HepG2 (cell line): ENCODE measurements around the gene OFD1. TPM values are rescaled to one million over a fixed set of nuclear protein-coding genes. Genes with fewer than 3 reads are reported as not detected.

Experiments
- BHLHE40 ChIP-seq: IDR thresholded peaks from 2 replicates; pipeline ENCODE4 v1.6.1; 2011; ENCODE audit warnings: low read length, improper control_type of control experiment
- BRD4 ChIP-seq: sonication (generic); formaldehyde crosslinking; IDR thresholded peaks from 2 replicates; pipeline ENCODE4 v1.4.0; 2020; ENCODE audit warnings: missing genetic modification reagents
- JDP2 ChIP-seq: sonication (generic); formaldehyde crosslinking; IDR thresholded peaks from 2 replicates; pipeline ENCODE4 v1.8.1; 2022; ENCODE audit warnings: missing genetic modification reagents, borderline replicate concordance
- MIER3 ChIP-seq: IDR thresholded peaks from 2 replicates; pipeline ENCODE4 v1.6.1; 2016; ENCODE audit warnings: missing compliant biosample characterization, borderline replicate concordance
- SMAD9 ChIP-seq: sonication (generic); formaldehyde crosslinking; IDR thresholded peaks from 2 replicates; pipeline ENCODE4 v1.5.1; 2020; ENCODE audit warnings: mild to moderate bottlenecking, missing genetic modification reagents
- ZNF766 ChIP-seq: sonication (generic); formaldehyde crosslinking; IDR thresholded peaks from 2 replicates; pipeline ENCODE4 v1.5.0; 2020; ENCODE audit warnings: missing genetic modification reagents, borderline replicate concordance
- polyA plus RNA-seq, 8 experiments: library from polyadenylated mRNA; depleted of rRNA in 3 of 8; stranded (reverse) in 7 of 8; unstranded in 1 of 8; fragments of >200 nt; fragmentation: Illumina TruSeq in 4 of 8; extraction: Trizol in 4 of 8; gene quantifications; 2 replicates each; pipeline versions ENCODE4 v1.2.1 to v1.2.3, GENCODE V29; 2011 to 2016; ENCODE audit warnings: low read depth in 4 of 8, missing spikeins in 1 of 8, mixed read lengths in 1 of 8; ENCODE audit not compliant: insufficient read depth in 1 of 8
- total RNA-seq, 5 experiments: library from RNA; depleted of rRNA; stranded (reverse); fragments of >200 nt; fragmentation: Illumina TruSeq; extraction: Trizol; gene quantifications; 2 replicates each; pipeline ENCODE4 v1.2.3, GENCODE V29; 2016; ENCODE audit warnings: low read depth in 1 of 5
- TF ChIP-seq, protein P1 (sequence below): sonication (generic); formaldehyde crosslinking; IDR thresholded peaks from 2 replicates; pipeline ENCODE4 v1.5.0; 2020; ENCODE audit warnings: mild to moderate bottlenecking, missing genetic modification reagents, borderline replicate concordance
- TF ChIP-seq, protein P2 (sequence below): sonication (generic); formaldehyde crosslinking; conservative IDR thresholded peaks from 2 replicates; pipeline ENCODE4 v1.5.0; 2020; ENCODE audit warnings: missing genetic modification reagents
- TF ChIP-seq, protein P3 (sequence below), 2 experiments: sonication (generic) in 1 of 2; formaldehyde crosslinking in 1 of 2; IDR thresholded peaks; 2 replicates each; pipeline versions ENCODE4 v1.4.0 to v1.6.1; 2016 to 2020; ENCODE audit warnings: borderline replicate concordance in 1 of 2, low read depth in 1 of 2, mild to moderate bottlenecking in 1 of 2, missing genetic modification reagents in 1 of 2

OFD1 gene
- total and polyA plus RNA-seq, 2 of the 13 experiments (the other 11 are each of a cell fraction or from before 2014, with no cell fraction given): 14.9 to 16.4 TPM

DNA sequence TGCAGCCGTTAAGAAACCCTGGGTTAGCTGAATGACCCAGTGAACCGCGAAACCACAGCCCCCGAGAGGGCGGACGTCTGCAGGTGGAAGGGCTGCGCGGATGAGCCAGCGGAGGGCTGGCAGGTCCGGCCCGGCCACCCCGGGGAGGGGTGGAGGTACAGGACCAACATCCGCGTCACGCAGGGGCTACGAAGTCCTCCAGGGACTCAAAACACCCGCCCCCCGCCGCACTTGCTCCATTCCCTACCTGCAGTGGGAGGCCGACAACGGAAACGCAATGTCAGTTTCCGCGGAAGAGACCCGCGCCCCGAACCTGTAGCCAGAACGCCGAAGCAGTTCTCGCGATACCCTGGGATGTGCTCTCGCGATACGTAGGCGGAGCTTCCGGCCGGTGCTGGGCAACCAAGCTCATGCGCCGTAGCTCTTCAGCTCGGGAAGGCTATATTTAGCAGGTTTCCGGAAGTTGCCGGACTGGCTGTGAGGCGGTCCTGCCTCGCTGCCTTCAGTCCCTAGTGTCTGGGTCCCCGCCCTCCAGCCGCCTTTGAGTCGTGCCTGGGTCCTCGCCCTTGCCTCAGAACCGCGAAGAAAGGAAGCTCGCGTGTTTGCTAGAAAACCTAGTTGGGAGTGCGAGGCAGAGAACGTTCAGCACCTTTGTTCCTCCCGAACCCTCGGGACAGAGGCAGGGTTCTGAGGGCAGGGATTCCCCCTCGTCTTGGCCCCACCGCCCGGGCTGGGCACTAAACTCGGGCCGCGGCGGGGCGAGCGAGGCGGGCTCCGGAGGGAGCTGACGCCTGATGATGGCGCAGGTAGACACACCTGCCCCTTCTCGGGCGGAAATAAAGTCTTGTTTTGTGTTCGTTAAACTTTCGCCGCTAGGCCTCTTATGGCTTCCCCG is at the start of gene OFD1, which contains the start of gene TRAPPC2 (continued):
- TF ChIP-seq, protein P1, sequence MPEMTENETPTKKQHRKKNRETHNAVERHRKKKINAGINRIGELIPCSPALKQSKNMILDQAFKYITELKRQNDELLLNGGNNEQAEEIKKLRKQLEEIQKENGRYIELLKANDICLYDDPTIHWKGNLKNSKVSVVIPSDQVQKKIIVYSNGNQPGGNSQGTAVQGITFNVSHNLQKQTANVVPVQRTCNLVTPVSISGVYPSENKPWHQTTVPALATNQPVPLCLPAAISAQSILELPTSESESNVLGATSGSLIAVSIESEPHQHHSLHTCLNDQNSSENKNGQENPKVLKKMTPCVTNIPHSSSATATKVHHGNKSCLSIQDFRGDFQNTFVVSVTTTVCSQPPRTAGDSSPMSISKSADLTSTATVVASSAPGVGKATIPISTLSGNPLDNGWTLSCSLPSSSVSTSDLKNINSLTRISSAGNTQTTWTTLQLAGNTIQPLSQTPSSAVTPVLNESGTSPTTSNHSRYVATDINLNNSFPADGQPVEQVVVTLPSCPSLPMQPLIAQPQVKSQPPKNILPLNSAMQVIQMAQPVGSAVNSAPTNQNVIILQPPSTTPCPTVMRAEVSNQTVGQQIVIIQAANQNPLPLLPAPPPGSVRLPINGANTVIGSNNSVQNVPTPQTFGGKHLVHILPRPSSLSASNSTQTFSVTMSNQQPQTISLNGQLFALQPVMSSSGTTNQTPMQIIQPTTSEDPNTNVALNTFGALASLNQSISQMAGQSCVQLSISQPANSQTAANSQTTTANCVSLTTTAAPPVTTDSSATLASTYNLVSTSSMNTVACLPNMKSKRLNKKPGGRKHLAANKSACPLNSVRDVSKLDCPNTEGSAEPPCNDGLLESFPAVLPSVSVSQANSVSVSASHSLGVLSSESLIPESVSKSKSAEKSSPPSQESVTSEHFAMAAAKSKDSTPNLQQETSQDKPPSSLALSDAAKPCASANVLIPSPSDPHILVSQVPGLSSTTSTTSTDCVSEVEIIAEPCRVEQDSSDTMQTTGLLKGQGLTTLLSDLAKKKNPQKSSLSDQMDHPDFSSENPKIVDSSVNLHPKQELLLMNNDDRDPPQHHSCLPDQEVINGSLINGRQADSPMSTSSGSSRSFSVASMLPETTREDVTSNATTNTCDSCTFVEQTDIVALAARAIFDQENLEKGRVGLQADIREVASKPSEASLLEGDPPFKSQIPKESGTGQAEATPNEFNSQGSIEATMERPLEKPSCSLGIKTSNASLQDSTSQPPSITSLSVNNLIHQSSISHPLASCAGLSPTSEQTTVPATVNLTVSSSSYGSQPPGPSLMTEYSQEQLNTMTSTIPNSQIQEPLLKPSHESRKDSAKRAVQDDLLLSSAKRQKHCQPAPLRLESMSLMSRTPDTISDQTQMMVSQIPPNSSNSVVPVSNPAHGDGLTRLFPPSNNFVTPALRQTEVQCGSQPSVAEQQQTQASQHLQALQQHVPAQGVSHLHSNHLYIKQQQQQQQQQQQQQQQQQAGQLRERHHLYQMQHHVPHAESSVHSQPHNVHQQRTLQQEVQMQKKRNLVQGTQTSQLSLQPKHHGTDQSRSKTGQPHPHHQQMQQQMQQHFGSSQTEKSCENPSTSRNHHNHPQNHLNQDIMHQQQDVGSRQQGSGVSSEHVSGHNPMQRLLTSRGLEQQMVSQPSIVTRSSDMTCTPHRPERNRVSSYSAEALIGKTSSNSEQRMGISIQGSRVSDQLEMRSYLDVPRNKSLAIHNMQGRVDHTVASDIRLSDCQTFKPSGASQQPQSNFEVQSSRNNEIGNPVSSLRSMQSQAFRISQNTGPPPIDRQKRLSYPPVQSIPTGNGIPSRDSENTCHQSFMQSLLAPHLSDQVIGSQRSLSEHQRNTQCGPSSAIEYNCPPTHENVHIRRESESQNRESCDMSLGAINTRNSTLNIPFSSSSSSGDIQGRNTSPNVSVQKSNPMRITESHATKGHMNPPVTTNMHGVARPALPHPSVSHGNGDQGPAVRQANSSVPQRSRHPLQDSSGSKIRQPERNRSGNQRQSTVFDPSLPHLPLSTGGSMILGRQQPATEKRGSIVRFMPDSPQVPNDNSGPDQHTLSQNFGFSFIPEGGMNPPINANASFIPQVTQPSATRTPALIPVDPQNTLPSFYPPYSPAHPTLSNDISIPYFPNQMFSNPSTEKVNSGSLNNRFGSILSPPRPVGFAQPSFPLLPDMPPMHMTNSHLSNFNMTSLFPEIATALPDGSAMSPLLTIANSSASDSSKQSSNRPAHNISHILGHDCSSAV: no peak
- no peak for TF ChIP-seq BHLHE40
- no peak for TF ChIP-seq ZNF766 (CRISPR knock-in tag)
- no peak for TF ChIP-seq BRD4 (CRISPR knock-in tag)
- TF ChIP-seq SMAD9 (CRISPR knock-in tag): no peak
- no peak for TF ChIP-seq MIER3 (CRISPR knock-in tag)
- no peak for TF ChIP-seq JDP2
- TF ChIP-seq, protein P2, sequence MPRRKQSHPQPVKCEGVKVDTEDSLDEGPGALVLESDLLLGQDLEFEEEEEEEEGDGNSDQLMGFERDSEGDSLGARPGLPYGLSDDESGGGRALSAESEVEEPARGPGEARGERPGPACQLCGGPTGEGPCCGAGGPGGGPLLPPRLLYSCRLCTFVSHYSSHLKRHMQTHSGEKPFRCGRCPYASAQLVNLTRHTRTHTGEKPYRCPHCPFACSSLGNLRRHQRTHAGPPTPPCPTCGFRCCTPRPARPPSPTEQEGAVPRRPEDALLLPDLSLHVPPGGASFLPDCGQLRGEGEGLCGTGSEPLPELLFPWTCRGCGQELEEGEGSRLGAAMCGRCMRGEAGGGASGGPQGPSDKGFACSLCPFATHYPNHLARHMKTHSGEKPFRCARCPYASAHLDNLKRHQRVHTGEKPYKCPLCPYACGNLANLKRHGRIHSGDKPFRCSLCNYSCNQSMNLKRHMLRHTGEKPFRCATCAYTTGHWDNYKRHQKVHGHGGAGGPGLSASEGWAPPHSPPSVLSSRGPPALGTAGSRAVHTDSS (CRISPR knock-in tag): no peak
- TF ChIP-seq, protein P3, sequence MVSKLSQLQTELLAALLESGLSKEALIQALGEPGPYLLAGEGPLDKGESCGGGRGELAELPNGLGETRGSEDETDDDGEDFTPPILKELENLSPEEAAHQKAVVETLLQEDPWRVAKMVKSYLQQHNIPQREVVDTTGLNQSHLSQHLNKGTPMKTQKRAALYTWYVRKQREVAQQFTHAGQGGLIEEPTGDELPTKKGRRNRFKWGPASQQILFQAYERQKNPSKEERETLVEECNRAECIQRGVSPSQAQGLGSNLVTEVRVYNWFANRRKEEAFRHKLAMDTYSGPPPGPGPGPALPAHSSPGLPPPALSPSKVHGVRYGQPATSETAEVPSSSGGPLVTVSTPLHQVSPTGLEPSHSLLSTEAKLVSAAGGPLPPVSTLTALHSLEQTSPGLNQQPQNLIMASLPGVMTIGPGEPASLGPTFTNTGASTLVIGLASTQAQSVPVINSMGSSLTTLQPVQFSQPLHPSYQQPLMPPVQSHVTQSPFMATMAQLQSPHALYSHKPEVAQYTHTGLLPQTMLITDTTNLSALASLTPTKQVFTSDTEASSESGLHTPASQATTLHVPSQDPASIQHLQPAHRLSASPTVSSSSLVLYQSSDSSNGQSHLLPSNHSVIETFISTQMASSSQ (IDR thresholded peaks at IDR 0.05; ENCODE audit: low read depth): no peak
- TF ChIP-seq, protein P3 (CRISPR knock-in tag; IDR thresholded peaks at IDR 0.05; ENCODE audit: borderline replicate concordance): no peak
